NK-92 (cell line): ENCODE results near the gene DNAH7.
"Not testable (repeated sequence)": the region's sequence is repeated elsewhere in the genome, so short reads cannot be mapped to it uniquely, and the experiment has no call there.

Experiments used
- DNase-seq: peaks from one replicate; lab custom pipeline; 2025; ENCODE audit not compliant: unreplicated experiment; lab: John Stamatoyannopoulos, UW

DNAH7 gene

DNA sequence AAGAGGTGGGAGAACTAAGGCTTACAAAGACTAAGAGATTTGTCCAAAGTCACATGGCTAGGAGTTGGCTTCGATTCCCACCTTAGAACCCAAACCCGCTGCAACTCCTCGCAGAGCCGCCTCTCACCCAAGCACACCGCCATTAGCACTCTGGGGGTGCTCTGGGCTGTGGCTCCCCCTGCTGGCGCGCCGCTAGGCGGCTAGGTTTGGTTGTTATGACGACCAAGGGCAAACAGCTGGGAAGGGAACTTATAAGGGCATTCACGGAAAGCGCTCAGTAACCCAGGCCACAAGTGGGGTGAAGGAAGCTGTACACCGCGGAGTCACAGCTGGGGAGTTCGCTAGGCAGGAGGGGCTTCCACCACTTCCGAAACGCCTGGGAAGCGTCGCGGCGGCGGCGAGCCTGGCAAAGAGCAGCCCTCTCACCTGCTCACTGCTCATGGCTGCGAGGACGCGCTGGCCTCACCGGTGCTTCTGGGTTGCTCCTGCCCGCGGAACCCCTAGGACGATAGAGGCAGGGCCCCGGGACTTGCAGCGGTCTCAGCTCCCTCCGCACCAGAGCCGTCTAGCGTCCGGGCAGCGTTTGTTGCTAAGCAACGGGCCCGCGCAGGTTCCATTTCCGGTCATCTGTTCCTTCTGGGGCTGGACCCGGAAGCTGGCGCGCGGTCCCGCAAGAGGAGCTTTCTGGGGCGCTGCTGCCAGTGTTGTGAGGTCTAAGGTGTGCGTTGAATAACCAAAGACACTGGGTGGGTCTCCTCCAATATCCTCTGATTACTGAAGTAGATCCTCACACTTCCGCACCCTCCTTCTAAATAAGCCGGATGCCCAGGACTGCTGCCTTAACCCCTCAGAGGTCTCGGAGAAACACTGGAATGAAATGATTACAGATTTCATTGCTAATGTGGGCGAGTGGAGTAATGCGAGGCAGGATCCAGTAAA lies at the start of gene DNAH7:
Gene DNAH7, minus strand, starts transcription at position 567 of the 939 bp plus-strand sequence. Its CDS starts 126 bp downstream, at position 441.
- peak; percentile 54 for DNase-seq

DNA sequence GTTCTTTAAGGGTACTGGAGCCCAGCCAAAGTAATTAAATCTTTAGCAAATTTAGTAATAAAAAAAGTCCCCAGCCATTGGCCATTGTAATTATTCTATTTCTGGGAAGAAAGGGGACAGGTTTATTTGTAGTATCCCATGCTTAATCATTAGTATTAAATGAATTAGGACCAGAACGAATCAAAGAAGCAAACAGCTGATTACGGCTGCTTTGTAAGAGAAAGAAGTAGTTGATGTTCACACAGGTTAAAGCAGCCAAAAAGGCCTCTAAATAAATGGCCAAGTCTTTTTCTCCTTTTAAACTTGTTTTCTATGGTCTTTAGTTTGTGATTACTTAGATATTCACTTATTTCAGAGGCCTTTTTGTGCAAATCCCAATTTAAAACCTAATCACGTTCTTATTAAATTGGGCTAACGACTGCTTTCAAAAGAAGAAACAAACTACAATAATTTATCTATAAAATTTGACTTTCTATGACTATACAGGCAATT lies 48.6 kb upstream of the DNAH7 start:
- no peak for DNase-seq

DNA sequence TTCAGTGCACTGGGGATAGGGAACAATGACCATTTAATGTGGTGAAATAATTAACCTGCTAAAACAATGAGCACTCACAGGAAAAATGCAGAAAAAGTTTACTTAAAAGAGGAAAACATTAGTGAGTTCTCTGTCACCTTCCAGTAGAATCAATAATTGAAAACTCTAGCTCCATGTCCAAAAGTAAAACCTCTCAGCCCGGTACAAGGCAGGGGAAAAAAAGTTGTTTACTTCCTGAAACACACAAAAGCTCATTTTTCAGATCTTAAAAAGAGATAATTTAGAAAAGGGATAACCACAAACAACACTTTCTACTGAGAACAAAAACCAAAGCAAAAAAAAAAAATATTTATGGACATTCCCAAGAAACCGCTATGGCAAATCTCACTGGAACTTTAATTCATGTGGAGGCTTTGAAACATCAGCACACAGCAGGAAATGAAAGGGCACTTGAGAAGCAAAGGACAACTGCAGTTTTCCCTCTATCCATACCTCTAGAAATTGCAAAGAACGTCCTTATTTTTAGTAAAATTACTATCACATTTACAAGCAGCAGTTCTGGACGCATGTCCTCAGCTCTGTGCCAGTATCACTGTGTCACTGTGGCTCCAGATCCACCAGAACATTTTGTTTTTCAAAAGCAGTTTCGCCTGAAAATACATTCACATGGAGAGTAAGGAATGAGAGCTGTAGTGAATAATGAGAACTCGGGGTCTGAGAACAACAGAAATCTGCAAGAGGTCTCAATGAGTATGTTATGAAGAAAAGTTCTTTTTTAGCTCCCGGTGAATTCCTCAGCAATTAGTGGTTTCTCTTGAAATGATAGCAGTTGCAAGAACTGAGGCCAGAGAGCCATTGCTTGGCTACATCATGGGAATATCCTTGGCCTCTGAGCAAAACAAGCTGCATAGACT lies 44.7 kb upstream of the DNAH7 start:
- DNase-seq = no peak

DNA sequence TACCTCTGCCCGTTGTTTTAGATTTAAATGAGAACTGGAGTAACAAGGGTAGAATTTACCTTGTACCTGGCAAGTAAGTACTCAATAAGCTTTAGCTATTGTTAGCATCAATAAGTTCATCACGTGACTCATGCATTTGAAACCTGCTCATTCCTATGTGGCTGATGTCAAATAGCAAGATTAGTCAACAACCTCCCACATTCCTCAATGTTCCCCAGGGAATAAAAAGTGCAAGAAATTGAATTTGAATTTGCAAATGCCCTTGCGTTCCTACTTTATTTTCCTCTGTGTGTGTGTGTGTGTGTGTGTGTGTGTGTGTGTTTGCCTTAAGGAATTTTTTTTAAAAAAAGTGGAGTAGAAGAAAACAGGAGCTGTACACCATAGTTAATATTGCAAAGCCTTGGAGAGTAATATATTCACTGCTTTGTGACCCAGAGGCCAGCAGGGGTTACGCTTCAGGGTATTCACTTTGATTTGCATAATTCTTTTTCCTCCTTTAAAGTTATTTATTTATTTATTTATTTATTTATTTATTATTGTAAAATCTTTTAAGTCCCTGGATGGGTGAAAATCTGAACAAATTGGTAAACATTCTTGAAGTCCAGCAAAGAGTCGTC lies 43.9 kb upstream of the DNAH7 start:
- no peak for DNase-seq

DNA sequence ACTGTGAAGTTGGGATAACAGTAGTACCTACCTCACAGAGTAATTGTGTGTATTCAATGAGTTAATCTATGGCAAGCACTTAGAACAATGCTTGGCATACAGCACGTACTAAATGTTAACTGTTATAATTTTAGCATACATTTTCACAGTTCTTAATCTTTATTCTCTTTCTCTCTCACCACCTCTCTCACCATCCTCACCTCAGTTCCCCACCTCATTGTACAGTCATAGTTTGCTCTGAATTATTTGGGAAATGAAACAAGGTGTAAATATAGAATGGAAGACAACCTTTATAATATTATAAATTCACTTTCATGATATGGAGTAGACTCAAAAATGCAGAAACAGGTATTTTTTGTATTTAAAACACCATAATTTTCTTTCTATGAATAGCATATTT lies 40.0 kb upstream of the DNAH7 start:
- no peak for DNase-seq

DNA sequence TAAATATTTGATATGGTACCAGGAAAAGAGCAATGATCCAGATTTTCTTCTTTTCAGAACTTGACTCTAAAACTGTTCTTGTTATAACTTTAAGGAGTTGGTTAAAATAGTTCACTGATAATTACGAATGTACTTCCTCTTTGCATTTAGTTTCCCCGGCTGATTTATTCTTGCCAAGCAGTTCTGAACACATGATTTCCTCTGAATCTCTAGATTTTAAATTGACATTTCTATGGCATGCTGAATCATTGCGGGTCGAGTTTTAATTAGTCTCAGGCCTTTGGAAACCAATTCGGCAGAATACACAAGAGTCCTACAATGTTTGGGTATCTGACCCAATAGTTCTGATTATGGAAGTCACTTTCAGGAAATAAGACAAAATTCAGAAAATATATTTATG lies 37.3 kb upstream of the DNAH7 start:
- DNase-seq = no peak

DNA sequence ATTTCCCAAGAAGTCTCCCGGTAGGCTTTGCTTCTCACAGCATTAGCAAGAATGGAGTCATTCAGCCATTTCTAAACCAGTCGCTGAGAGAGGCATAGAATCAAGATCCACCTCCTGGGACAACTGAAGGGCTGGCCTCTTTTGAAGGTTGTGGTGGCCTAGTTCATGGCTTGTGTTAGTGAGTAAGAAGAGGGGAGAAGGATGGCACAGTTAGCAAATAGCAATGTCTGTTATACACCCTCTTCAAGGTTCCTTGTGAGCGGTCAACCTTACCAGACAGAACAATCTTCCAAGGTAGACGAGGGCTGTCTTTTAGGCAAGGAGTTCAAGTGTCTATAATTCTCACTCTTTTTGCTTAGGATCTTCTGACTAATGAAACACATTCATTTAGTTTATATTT lies 35.4 kb upstream of the DNAH7 start:
- DNase-seq = no peak

DNA sequence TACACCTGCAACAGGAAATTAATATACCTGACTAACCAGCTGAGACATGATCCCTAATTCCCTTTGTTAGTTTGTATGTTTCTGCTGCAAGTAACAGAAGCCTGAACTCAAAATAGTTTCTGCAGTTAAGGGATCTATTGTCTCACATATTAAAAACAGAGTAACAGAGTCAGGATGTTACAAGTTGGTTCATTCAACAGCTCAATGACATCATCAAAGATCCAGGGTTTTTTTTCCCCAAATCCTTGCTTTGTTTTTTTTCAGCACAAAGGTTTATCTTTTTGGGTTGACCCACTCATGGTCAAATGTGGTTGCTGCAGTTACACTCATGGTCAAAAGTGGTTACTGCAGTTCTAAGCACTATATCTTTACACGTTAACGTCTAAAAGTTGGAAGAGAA lies 35.0 kb upstream of the DNAH7 start:
- DNase-seq = no peak

DNA sequence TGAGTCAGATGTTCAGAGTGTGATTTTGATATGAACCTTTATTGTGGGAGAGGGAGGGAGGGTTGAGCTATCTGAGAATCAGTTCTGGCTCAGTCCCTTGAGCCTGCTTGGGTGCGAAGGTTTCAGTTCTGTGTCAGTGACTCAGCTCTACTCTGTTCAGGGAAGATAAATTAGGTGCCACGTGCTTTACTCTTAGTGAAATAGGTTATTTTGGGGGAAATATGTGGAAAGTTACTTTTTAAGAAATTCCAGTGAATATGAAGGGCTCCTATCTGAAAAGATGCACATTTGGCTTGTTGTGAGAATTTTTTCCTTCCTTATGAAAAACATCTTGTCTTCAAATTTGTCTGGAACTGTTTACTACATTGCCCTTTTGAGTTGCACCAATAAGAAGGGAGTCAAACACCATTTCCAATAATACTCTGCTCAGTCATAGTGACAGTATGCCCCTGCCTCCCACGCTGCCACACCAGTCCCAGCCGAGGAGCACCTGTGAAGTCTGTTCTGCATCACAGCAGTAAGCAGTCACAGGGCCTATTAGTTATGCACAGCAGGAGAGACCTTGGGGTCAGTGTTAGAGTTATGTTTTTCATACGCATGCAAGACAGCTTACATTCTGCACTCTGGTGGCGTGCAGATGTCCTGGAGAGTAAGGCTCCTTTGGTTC lies 32.8 kb upstream of the DNAH7 start:
- DNase-seq = no peak

DNA sequence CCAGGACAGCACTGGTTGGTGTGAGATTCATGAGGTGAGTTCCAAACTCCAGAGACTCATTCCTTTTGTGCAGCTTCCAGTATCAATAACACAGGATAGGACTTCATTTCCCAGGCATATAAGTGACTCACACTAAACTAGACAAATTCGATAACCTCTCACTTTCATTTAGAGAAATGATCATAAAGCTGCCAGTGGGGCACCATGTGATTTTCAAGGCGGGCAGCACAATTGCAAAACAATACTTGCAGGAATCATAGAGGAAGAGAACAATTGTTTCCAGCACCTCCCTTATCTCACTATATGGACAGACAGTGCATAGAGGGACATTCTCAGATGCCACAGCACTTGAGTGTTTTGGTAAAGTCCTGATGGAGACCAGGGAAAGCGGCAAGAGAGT lies 31.3 kb upstream of the DNAH7 start:
- DNase-seq = no peak

DNA sequence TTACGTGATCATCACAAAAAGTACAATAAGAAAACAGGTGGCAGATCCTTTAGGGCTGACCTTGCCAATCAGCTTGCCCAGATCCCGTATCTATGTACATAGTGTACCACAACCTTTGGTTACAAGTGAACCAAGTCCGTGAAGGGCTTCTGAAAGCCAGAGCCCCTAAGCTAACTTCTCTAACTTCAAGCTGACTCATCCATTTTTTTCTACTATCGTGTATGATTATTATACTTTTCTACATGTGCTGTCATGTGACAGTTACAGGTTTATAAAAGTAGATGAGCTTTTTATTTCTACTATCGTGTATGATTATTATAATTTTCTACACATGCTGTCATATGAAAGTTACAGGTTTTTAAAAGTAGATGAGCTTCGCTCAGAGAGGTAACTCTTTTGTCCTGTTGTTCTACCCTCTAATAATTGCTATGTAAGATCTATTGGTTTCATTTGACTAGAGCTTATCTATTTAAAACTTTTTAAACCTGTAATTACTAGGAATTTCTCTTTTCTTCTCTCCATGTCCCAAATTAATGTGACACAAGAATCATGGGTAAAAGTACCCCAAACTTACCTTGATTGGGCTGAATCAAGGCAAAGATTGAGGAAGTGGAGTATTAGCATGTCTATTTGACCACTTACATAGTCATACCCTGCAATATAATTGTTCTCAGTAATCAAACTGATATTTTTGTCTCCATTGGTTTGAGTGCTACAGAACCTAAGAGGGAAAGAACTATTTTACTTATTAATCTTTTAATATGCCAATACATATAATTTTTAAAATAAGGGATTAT lies 29.4 kb upstream of the DNAH7 start:
- DNase-seq = no peak

DNA sequence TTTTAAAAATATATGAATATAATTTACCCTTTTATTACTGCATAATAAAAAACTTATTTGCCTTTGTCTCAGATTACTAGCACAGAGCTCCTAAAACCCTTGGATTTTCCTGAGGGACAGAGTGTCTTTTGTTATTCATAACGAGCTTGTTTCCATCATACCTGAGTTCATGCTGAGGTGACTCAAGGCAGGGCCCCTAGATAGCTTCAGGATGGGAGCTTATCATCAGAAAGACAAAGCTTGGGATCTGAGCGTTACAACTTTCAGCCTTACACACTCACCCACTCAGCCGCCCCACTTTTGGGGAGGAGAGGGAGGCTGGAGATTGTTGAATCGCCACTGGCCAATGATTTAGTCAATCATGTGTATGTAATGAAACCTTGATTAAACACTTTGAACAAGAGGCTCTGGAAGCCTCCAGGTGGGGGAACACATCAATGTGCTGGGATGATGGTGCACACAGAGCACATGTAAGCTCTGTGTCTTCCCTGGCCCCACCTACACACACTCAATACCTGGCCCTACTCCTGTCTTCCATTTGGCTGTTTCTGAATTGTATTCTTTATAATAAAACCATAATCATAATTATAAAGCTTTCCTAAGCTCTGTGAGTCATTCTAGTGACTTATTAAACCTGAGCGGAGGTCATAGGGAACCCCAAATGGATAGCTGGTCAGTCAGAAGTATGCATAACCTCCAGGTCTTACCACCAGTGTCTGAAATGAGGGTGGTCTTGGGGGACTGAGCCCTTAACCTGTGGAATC lies 28.5 kb upstream of the DNAH7 start:
- no peak for DNase-seq

DNA sequence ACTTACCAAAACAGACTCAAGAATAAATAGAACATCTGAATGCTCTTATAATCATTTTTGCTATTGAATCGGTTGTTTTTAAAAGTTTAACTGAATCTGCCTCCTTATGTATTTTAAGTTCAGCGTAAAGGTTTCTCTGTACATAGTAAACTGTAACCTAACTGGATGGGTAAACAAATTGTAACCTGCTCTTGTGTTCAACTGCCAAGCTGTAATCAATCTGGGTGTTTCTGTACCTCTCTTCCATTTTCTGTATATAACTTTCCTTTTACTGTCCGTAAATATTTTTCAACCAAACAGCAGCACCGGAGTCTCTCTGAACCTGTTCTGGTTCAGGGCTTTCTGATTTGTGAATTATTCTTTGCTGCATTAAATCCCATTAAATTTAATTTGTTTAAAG lies 27.6 kb upstream of the DNAH7 start:
- no peak for DNase-seq

DNA sequence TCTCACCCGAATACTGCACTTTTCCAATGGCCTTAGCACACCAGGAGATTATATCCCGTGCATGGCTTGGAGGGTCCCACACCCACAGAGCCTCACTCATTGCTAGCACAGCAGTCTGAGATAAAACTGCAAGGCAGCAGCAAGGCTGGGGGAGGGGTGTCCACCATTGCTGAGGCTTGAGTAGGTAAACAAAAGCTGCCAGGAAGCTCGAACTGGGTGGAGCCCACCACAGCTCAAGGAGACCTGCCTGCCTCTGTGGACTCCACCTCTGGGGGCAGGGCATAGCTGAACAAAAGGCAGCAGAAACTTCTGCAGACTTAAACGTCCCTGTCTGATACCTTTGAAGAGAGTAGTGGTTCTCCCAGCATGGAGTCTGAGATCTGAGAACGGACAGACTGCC lies 20.8 kb upstream of the DNAH7 start:
- not testable (repeated sequence) for DNase-seq

DNA sequence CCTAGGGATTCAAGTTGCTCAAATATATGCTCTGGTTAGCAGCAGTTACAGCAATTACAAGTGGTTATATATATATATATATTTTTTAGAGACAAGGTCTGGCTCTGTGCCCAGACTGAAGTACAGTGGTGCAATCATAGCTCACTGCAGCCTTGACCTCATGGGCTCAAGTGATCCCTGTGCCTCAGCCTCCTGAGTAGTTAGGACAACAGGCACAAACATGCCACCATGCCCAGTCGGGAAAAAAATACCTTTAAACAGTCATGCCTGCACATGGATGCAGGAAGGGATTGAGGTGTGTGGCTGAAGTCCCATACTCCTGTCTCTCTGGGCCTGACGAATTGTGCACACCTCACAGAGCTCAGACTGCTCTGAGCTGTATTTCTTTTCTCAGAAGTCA lies 19.6 kb upstream of the DNAH7 start:
- DNase-seq = no peak

DNA sequence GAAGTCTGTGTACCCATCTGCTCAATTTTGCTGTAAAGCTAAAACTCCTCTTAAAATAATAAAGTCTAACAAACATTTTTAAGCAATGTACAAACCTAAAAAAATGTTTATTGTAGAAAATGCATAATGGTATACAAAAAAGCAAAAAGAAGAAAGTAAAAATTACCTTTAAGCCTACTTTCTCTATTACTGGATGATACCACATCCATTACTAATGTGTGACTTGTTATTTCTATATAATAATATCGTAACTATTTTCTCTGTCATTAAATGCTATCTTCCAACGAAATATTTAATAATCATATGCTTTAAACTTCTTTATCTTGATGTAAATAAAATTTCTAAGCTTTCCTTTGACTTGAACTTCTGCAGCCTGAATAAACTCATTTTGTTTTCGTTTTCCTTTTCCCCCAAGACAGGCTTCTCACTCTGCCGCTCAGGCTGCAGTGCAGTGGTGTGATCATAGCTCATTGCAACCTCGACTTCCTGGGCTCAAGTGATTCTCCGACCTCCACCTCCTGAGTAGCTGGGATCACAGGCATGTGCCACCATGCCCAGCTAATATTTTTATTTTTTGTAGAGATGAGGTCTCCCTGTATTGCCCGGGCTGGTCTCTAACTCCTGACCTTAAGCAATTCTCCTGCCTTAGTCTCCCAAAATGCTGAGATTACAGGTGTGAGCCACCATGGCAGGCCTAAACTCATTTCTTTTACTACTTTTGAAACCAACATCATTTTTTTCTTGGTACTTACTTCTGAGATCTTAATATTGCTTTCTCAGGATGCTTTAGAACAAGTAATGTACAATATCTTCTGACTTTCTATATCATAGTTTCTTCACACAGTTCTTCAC lies 18.1 kb upstream of the DNAH7 start:
- DNase-seq = no peak

DNA sequence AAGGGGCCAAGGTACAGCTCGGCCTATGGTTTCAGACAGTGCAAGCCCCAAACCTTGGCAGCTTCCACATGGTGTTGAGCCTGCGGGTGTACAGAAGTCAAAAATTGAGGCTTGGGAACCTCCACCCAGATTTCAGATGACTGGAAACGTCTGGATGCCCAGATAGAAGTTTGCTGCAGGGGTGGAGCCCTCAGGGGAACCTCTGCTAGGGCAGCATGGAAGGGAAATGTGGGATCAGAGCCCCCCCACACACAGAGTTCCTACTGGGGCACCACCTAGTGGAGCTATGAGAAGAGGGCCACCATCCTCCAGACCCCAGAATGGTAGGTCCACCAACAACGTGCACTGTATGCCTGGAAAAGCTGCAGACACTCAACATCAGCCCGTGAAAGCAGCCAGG lies 15.0 kb upstream of the DNAH7 start:
- DNase-seq = no peak

DNA sequence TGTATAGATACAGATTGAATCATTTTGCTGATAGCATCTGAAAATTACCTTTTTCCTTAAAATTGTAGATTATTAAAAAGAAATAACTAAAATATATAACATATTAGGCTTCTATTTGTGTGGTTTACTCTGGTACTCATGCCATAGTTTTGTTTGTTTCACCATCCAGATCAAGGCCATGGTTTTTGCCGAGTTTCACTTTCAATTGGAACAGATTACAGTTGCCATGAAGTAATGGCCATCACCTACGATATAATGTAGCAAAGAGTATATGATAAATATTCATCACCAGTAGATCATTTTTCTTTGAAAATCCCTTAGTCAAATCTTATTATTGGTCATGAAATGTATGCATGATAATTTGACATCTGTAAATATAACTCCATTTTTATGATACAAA lies 11.9 kb upstream of the DNAH7 start:
- DNase-seq = no peak
